Body of pancreas (tissue), 4 donors: ENCODE results near the gene PLXNB3.

ENCODE experiments used
- CTCF ChIP-seq, 7 experiments: fragments of 450-650 bp in 4 of 7; fragments of 200-600 bp in 3 of 7; sonication (generic) in 3 of 7; IDR thresholded peaks; one replicate each; pipeline ENCODE4 v1.5.1; 2016 to 2019; ENCODE audit warnings: antibody characterized with exemption in 7 of 7
- POLR2A ChIP-seq, 3 donors: fragments of 450-650 bp; IDR thresholded peaks; one replicate each; pipeline ENCODE4 v1.6.1; 2016; ENCODE audit warnings: antibody characterized with exemption in 3 of 3, mild to moderate bottlenecking in 2 of 3

DNA sequence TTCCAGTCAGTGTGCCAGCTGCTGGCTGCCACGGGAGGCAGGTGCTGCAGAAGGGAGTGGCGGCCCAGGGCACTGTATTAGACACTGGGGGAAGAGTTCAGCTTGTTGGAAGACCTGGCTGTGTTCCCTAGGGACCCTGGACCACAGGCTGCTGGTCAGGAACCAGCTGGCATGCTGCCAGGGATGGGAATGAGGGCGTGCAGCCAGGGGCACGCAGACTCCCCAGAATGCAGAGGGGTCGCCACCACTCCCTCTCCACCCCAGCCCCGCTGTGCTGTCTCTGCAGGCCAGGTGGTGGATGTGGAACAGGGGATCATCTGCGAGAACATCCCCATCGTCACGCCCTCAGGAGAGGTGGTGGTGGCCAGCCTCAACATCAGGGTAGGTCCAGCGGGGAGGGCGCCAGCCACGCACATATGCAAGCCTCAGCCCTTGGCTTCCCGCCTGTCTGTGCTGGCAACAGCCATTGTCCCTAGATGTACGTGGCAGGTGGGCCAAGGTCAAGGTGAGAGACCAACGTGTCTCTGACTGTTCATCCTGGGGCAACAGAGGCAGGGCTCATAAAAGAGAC is 27.1 kb upstream of the PLXNB3 start:
- no peak for TF ChIP-seq CTCF (IDR thresholded peaks at IDR 0.05)
- TF ChIP-seq POLR2A (IDR thresholded peaks at IDR 0.05): no peak
